HUES6 (cell line): ENCODE results near the gene SSR3.
"Not testable (repeated sequence)": the region's sequence is repeated elsewhere in the genome, so short reads cannot be mapped to it uniquely, and the experiment has no call there.

Experiments used
- H3K27ac ChIP-seq: 2 replicates; pipeline ENCODE4 v1.7.0; 2013; ENCODE audit warnings: low read depth, mild to moderate bottlenecking, low read length, inconsistent platforms
- H3K27me3 ChIP-seq: 2 replicates; pipeline ENCODE4 v1.6.1; 2013; ENCODE audit warnings: low read length; ENCODE audit not compliant: control insufficient read depth, insufficient read depth
- H3K36me3 ChIP-seq: 2 replicates; pipeline ENCODE4 v1.6.1; 2013; ENCODE audit warnings: low read length; ENCODE audit not compliant: control insufficient read depth, insufficient read depth
- H3K4me1 ChIP-seq: 2 replicates; pipeline ENCODE4 v1.6.1; 2013; ENCODE audit warnings: low read length; ENCODE audit not compliant: control insufficient read depth, insufficient read depth
- H3K4me3 ChIP-seq: 2 replicates; pipeline ENCODE4 v1.5.1; 2013; ENCODE audit warnings: low read depth, low read length
- H3K9ac ChIP-seq: one replicate; pipeline ENCODE4 v1.6.1; 2013; ENCODE audit warnings: mild to moderate bottlenecking, low read length
- H3K9me3 ChIP-seq: 2 replicates; pipeline ENCODE4 v1.6.1; 2013; ENCODE audit warnings: low read depth, low read length; ENCODE audit not compliant: control insufficient read depth, insufficient read depth

SSR3 gene

GRCh38 chr3:156589806-156590205 is 34.9 kb upstream of the SSR3 start:
- not testable (repeated sequence) for H3K27ac ChIP-seq

GRCh38 chr3:156587760-156588069 is 32.8 kb upstream of the SSR3 start:
- Histone ChIP-seq H3K36me3 (no peaks in the 10 kb centered on the region), H3K9ac (no peak overlapping the region), H3K4me3 (no peak overlapping the region), H3K27me3 (no peaks in the 10 kb centered on the region), H3K27ac (no peak overlapping the region), H3K4me1 (no peaks in the 10 kb centered on the region), H3K9me3 (no peaks in the 10 kb centered on the region)

More at GRCh38 chr3:156589806-156590205, 34.9 kb upstream of the SSR3 start:
- not testable (repeated sequence) for H3K9me3 ChIP-seq, H3K36me3 ChIP-seq, H3K9ac ChIP-seq, H3K4me1 ChIP-seq, H3K4me3 ChIP-seq, H3K27me3 ChIP-seq

GRCh38 chr3:156586905-156587759 is 32.2 kb upstream of the SSR3 start:
- Histone ChIP-seq H3K9ac (no peak overlapping the region), H3K27ac (no peak overlapping the region), H3K36me3 (no peaks in the 10 kb centered on the region), H3K4me3 (no peak overlapping the region), H3K27me3 (no peaks in the 10 kb centered on the region), H3K4me1 (no peaks in the 10 kb centered on the region), H3K9me3 (no peaks in the 10 kb centered on the region)

GRCh38 chr3:156583469-156583868 is 28.6 kb upstream of the SSR3 start:
- no peak overlapping the region for H3K4me3 ChIP-seq
- no peaks in the 10 kb centered on the region for H3K27me3 ChIP-seq
- H3K27ac ChIP-seq, result no peak overlapping the region
- H3K9ac ChIP-seq, result no peak overlapping the region
- no peaks in the 10 kb centered on the region for H3K36me3 ChIP-seq
- no peaks in the 10 kb centered on the region for H3K9me3 ChIP-seq
- H3K4me1 ChIP-seq, result no peaks in the 10 kb centered on the region

- Histone ChIP-seq H3K27ac (no peak overlapping the region), H3K4me1 (no peaks in the 10 kb centered on the region), H3K27me3 (no peaks in the 10 kb centered on the region), H3K9me3 (no peaks in the 10 kb centered on the region), H3K4me3 (no peak overlapping the region), H3K36me3 (no peaks in the 10 kb centered on the region), H3K9ac (no peak overlapping the region)
These were observed 27.7 kb upstream of the SSR3 start for GRCh38 chr3:156582532-156583183.

GRCh38 chr3:156581954-156582353 is 27.0 kb upstream of the SSR3 start:
- Histone ChIP-seq H3K9me3 (no peaks in the 10 kb centered on the region), H3K9ac (no peak overlapping the region), H3K27ac (no peak overlapping the region), H3K4me1 (no peaks in the 10 kb centered on the region), H3K36me3 (no peaks in the 10 kb centered on the region), H3K4me3 (no peak overlapping the region), H3K27me3 (no peaks in the 10 kb centered on the region)

GRCh38 chr3:156581033-156581432 is 26.1 kb upstream of the SSR3 start:
- no peak overlapping the region for H3K4me3 ChIP-seq
- no peaks in the 10 kb centered on the region for H3K4me1 ChIP-seq
- H3K9me3 ChIP-seq, result no peaks in the 10 kb centered on the region
- H3K9ac ChIP-seq, result no peak overlapping the region
- no peaks in the 10 kb centered on the region for H3K36me3 ChIP-seq
- no peaks in the 10 kb centered on the region for H3K27me3 ChIP-seq
- no peak overlapping the region for H3K27ac ChIP-seq

- Histone ChIP-seq H3K4me1 (no peaks in the 10 kb centered on the region), H3K4me3 (no peak overlapping the region), H3K27ac (no peak overlapping the region), H3K9me3 (no peaks in the 10 kb centered on the region), H3K27me3 (no peaks in the 10 kb centered on the region), H3K9ac (no peak overlapping the region), H3K36me3 (no peaks in the 10 kb centered on the region)
These were observed 24.5 kb upstream of the SSR3 start for GRCh38 chr3:156579427-156579851.

GRCh38 chr3:156577736-156578135 is 22.8 kb upstream of the SSR3 start:
- Histone ChIP-seq H3K27ac (no peak overlapping the region), H3K9ac (no peak overlapping the region), H3K36me3 (no peaks in the 10 kb centered on the region), H3K4me3 (no peak overlapping the region), H3K27me3 (no peaks in the 10 kb centered on the region), H3K9me3 (no peaks in the 10 kb centered on the region), H3K4me1 (no peaks in the 10 kb centered on the region)

- Histone ChIP-seq H3K4me3 (no peak overlapping the region), H3K36me3 (no peaks in the 10 kb centered on the region), H3K27me3 (no peaks in the 10 kb centered on the region), H3K9ac (no peak overlapping the region), H3K4me1 (no peaks in the 10 kb centered on the region), H3K27ac (no peak overlapping the region), H3K9me3 (no peaks in the 10 kb centered on the region)
These were observed 21.9 kb upstream of the SSR3 start for GRCh38 chr3:156576651-156577348.

GRCh38 chr3:156576051-156576450 is 21.1 kb upstream of the SSR3 start:
- H3K27ac ChIP-seq, result no peak overlapping the region

More at GRCh38 chr3:156576051-156576450, 21.1 kb upstream of the SSR3 start:
- H3K36me3 ChIP-seq, result no peaks in the 10 kb centered on the region
- no peaks in the 10 kb centered on the region for H3K9me3 ChIP-seq
- no peaks in the 10 kb centered on the region for H3K4me1 ChIP-seq
- no peak overlapping the region for H3K4me3 ChIP-seq
- H3K9ac ChIP-seq, result no peak overlapping the region
- no peaks in the 10 kb centered on the region for H3K27me3 ChIP-seq
